Endothelial cell of hepatic sinusoid (primary cell): Measurements from ENCODE around the gene ZNF546.
"Not testable (repeated sequence)": the region's sequence is repeated elsewhere in the genome, so short reads cannot be mapped to it uniquely, and the experiment has no call there.

Source experiments
- in situ Hi-C: cut with HindIII; loops from 2 replicates; pipeline ENCODE4 v1.10.0; 2017; ENCODE audit warnings: low sequenced_read_pairs

Gene ZNF546

GRCh38 chr19:39996811-39997637 is at the start of gene ZNF546:
ZNF546 (plus strand) TSS chr19:39997060; CDS start chr19:39998327, 1,267 bp downstream.
- in situ Hi-C loops, result no loop called here

GRCh38 chr19:39949026-39949747 is 47.7 kb upstream of the ZNF546 start:
- in situ Hi-C loops, result loop anchor here (25.0 kb wide), 2 partner anchors 113 to 162 kb away; partner anchors contain the start of genes LEUTX and ZNF780B

DNA sequence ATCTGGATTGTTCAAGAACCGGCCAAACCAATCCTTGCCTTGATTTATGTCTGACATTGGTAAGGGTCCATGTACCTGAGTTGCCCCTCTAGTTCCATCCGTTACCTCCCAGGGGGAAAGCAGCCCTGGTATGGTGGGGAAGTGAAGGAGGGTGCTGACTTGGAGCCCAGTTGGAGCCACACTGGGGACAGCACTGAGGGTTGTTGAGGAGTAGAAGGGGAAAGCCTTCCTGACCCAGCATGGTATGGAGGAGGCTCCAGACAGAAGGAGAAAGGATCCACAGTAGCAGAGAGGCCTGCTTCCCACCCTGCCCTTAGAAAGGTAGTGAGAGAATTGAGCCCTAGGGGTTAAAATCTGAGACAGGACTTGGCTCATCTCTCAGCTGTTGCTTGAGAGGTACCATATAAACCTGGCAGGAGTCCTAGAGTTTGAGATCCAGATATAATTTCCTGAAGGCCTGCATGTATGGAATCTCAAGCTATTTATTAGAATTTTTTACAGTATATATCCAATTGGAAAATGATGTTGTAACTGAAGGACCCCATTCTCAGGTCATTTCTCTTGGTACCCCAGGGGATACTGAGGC is 45.7 kb upstream of the ZNF546 start:
- in situ Hi-C loops, result no loop called here

GRCh38 chr19:39951686-39952085 is 45.2 kb upstream of the ZNF546 start:
- in situ Hi-C loops, result no loop called here

- in situ Hi-C loops, result no loop called here
Observed at GRCh38 chr19:39953915-39954314, 42.9 kb upstream of the ZNF546 start.

- in situ Hi-C loops, result not testable (repeated sequence)
Observed at GRCh38 chr19:39957886-39958285, 39.0 kb upstream of the ZNF546 start.

GRCh38 chr19:39958942-39959341 is 37.9 kb upstream of the ZNF546 start:
- in situ Hi-C loops, result not testable (repeated sequence)

DNA sequence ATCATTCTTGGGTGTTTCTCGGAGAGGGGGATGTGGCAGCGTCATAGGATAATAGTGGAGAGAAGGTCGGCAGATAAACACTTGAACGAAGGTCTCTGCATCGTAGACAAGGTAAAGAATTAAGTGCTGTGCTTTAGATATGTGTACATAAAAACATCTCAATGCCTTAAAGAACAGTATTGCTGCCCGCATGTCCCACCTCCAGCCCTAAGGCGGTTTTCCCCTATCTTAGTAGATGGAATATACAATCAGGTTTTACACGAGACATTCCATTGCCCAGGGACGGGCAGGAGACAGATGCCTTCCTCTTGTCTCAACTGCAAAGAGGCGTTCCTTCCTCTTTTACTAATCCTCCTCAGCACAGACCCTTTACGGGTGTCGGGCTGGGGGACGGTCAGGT is 37.5 kb upstream of the ZNF546 start:
- in situ Hi-C loops, result not testable (repeated sequence)

GRCh38 chr19:39963898-39964297 is 33.0 kb upstream of the ZNF546 start:
- in situ Hi-C loops, result no loop called here

- in situ Hi-C loops, result no loop called here
Observed at GRCh38 chr19:39966617-39967016, 30.2 kb upstream of the ZNF546 start.

GRCh38 chr19:39967561-39967960 is 29.3 kb upstream of the ZNF546 start:
- in situ Hi-C loops, result no loop called here

- in situ Hi-C loops, result no loop called here
Observed at GRCh38 chr19:39968789-39969188, 28.1 kb upstream of the ZNF546 start.

DNA sequence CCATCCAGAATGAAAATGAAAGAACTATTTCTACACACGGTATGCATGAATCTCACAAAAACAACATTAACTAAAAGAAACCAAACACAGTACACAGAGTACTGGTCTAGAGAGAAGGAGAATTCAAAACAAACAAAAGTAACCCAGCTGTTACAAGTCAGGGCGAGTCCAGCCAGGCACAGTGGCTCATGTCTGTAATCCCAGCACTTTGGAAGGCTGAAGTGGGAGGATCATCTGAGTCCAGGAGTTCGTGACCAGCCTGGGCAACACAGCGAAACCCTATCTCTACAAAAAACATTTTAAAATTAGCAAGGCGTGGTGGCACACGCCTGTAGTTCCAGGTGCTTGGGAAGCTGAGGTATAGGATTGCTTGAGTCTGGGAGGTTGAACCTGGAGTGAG is 27.6 kb upstream of the ZNF546 start:
- in situ Hi-C loops, result no loop called here

- in situ Hi-C loops, result no loop called here
Observed at GRCh38 chr19:39969681-39970424, 27.0 kb upstream of the ZNF546 start.

- in situ Hi-C loops, result no loop called here
Observed at GRCh38 chr19:39970425-39970674, 26.5 kb upstream of the ZNF546 start.

DNA sequence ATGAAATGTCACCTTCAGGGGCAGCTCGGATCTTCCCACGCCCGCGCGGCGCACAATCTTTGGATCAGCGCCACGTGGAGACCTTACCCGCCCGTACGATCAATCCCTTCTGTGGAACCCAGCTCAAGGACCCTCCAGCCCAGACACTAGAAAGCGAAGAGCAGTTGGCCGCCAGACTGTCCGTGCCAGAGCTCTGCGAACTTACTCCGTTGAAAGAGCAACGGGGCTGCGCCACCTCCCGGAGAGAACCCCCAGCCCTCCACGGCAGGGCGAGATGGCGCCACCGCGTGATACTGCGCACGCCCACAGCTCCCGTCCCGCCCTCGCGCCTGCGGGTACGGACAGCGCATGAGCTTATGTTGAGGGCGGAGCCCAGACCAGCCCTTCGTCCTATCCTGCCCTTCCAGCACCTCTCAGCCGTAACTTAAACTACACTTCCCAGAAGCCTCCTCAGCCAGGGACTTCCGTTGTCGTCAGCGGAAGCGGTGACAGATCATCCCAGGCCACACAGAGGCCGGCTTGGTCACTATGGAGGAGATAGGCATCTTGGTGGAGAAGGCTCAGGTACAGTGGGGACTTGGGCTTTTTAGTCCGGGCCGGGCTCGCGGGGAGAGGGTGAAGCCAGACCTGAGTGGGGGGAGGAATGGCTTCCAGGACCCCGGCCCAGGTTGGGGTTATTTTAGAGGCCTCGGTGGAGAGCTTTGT is 26.0 kb upstream of the ZNF546 start, which contains the start of gene PSMC4:
Gene PSMC4, plus strand, starts transcription at position 491 of the 705 bp plus-strand sequence. Its CDS starts 38 bp downstream, at position 529.
- in situ Hi-C loops, result no loop called here

- in situ Hi-C loops, result no loop called here
Observed at GRCh38 chr19:39971380-39972035, 25.4 kb upstream of the ZNF546 start.

GRCh38 chr19:39974377-39975155 is 22.3 kb upstream of the ZNF546 start:
- in situ Hi-C loops, result no loop called here

- in situ Hi-C loops, result no loop called here
Observed at GRCh38 chr19:39982883-39983282, 14.0 kb upstream of the ZNF546 start.
